GM20000 (cell line): ENCODE measurements around the gene CFAP74.

ENCODE experiments used
- DNase-seq: peaks from one replicate; pipeline ENCODE4 v3.0.0; 2012; ENCODE audit warnings: low spot score
- TF ChIP-seq, protein P1 (sequence below): IDR thresholded peaks from 2 replicates; pipeline ENCODE4 v1.5.1; 2012; ENCODE audit warnings: mild to moderate bottlenecking, control low read depth; ENCODE audit errors: extremely low read depth, missing control alignments

The CFAP74 gene

DNA sequence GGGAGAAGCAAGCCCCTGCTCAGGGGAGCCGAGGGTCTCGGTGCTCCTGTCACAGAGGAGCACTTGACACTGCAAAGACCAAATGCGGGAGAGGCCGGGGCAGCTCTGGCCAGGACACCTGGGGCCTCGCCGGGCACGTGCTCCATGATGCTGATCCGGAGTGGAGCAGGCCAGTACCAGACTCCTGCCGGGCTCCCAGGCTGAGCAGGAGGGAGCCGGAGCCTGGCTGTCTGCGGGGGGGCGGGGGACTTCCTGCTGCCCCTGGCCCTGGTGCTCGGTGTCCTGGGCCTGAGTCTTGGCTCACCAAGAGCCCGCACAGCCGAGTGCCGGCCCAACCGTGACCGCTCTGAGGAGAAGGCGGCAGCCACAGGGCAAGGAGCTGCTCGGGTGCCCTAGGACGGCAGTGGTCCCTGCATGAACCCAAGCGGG, 46.0 kb downstream of the CFAP74 start:
- DNase-seq: no peak
- TF ChIP-seq, protein P1, sequence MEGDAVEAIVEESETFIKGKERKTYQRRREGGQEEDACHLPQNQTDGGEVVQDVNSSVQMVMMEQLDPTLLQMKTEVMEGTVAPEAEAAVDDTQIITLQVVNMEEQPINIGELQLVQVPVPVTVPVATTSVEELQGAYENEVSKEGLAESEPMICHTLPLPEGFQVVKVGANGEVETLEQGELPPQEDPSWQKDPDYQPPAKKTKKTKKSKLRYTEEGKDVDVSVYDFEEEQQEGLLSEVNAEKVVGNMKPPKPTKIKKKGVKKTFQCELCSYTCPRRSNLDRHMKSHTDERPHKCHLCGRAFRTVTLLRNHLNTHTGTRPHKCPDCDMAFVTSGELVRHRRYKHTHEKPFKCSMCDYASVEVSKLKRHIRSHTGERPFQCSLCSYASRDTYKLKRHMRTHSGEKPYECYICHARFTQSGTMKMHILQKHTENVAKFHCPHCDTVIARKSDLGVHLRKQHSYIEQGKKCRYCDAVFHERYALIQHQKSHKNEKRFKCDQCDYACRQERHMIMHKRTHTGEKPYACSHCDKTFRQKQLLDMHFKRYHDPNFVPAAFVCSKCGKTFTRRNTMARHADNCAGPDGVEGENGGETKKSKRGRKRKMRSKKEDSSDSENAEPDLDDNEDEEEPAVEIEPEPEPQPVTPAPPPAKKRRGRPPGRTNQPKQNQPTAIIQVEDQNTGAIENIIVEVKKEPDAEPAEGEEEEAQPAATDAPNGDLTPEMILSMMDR: no peak

DNA sequence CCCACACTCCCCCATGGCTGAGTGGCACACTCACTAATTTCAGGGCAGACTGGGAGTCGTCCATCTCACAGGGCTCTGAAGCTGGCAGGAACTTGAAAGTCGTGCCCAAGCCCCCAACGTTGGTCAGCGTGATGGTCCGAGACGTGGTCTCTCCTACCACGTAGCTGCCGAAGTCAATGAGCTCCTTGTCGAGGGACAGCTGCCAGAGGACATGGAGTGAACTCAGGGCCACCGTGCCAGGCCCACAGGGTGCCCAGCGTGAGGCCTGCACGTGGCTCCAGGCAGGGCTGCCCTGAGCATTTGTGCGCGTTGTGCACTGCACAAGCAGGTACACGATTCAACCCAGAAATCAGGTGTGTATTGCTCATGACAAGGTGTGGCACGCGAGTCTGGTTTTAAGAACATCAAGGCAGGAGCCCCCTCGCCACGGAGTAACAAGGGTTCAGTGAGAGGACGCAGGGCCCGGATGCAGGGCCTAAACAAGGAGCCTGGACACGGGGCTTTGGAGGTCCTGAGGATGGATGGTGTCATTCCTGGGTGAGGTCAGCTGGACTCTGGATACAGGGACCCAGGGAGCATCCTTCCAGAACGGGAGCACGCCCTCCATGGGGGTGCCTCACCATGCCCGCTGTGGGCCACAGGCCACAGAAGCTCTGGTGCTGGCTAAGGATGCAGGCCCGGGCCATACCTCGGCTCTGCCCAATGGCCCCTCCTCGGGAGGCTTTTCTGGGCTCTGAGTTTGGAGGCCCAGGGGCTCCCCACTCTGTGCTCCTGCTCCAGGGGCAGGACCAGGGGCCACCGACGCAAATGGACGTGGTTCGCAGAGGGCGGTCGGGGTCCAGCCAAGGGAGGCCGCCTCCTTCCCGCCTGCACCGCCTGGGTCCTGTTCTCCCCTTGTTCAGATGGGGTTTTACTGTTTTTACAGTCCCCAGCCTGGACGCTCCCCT, 46.7 kb downstream of the CFAP74 start:
- DNase-seq: no peak
- TF ChIP-seq, protein P1: no peak

DNA sequence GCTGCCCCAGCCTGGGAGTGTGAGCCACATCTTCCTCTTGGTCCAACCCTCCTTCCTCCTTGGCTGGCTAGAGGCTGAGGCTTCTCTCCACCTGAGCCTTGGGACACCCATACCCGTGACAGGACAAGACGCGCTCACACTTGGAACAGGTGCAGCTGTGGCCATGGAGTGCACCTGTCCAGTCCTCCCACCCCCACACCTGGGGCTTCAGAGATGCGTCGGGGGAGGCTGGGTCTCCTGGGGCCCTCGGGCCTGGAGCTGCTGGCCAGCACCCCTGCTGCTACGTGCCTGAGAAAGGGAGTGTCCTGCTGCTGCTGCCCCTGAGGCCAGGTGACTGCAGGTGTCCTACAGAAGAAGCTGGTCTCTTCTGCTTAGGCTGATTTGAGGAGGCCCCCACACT, 47.5 kb downstream of the CFAP74 start:
- TF ChIP-seq, protein P1: no peak
- no peak for DNase-seq

DNA sequence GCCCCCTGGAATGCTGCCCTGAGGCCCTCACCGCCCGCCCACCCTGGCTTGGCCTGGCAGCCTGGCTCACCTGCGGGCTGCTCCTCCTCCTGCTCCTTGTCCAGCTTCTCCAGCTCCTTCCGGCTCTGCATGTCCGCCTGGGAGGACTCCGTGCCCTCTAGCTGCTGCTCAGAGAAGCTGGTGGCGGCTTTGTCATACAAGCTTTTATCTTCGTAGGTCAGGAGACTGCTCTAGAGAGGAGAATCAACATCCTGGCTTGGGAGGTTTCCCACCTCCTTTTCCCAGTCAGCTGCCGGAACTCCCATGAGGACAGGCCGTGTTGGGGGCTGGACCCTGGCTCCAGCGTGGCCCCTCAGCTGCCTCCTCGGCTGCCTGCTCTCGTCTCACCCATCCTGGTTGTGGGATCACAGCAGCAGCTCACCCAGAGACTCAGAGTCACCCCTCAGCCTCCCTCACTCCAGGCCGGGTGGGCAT, 47.9 kb downstream of the CFAP74 start:
- DNase-seq: no peak
- TF ChIP-seq, protein P1: no peak

DNA sequence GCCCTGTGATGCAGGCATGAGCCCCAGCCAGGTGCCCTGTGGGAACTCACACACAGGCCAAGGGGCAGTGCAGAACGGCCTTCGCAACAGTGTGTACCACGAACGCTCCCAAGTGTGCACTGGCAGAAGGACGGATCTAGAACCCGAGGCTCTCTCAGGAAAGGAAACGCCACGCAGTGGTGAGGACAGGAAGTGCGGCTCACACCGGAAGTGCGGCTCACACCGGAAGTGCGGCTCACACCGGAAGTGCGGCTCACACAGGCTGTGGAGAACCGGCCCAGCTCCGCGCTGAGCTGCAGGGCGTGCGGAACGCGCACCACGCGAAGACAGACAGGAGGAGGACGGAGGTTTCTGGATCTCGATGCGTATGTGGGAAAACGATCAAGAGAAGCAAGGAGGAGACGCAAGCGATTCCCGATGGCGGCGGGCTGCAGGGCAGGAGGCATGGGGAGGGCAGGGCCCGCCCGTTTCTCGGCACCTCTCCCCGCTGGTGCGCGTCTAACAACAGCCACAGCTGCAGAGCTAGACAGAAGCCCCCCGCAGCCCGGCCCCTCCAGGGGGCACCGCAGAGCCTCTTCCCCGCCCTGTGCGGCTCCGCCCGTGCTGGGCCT, 48.6 kb downstream of the CFAP74 start:
- TF ChIP-seq, protein P1: no peak
- DNase-seq: no peak

DNA sequence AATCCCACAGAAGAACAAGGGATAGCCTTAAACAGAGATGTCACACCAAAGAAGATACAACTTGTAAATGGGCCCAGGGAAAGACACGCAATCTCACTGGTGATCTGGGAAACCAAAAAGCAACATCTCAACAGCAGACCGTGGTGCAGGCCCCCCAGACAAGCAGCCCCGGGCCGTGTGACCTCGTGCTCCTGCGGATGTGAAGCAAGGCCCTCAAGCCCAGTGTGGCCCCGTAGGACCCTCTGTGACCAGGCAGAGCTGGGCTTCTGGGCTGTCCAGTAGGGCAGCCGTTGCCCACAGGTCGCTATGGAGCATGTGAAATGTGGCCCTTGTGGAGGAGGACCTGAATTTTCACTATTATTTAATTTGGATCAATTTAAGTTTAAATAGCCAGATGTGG, 49.6 kb downstream of the CFAP74 start:
- no peak for DNase-seq
- TF ChIP-seq, protein P1: no peak

DNA sequence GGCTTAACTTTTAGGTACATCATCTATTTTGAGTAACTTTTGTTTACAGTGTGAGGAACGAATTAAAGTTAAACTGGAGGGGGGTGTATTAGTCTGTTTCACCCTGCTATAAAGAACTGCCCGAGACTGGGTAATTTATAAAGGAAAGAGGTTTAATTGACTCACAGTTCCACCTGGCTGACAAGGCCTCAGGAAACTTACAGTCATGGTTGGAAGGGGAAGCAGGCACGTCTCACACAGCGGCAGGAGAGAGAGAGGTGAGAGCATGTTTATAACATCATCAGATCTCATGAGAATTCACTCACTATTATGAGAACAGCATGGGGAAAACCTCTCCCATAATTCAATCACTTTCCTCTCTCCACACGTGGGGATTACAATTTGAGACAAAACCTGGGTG, 52.6 kb downstream of the CFAP74 start:
- TF ChIP-seq, protein P1: no peak
- DNase-seq: no peak
